ENCODE results near the gene ISG20.
"Not testable (repeated sequence)": the region's sequence is repeated elsewhere in the genome, so short reads cannot be mapped to it uniquely, and the experiment has no call there.

ISG20 gene

DNA sequence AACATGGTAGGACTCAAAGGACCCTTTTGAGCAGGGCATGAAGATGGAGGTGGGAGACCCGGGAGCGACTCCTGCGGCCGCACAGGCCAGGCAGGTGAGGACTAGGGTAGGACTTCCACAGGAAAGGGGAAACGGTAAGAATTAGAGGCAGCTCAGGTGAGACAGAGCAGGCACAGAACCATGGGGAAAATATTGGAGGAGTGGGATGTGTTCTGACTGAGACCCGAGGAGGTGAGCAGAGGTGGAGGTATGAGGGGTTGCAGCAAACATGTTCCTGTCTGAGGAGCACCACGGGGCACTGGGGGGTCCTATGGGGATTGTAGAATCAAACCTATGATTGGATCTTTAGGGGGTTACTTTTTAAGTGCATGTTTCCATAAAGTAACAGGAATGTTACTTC, 1.4 kb upstream of the ISG20 start:
- no peak for DNase-seq

DNA sequence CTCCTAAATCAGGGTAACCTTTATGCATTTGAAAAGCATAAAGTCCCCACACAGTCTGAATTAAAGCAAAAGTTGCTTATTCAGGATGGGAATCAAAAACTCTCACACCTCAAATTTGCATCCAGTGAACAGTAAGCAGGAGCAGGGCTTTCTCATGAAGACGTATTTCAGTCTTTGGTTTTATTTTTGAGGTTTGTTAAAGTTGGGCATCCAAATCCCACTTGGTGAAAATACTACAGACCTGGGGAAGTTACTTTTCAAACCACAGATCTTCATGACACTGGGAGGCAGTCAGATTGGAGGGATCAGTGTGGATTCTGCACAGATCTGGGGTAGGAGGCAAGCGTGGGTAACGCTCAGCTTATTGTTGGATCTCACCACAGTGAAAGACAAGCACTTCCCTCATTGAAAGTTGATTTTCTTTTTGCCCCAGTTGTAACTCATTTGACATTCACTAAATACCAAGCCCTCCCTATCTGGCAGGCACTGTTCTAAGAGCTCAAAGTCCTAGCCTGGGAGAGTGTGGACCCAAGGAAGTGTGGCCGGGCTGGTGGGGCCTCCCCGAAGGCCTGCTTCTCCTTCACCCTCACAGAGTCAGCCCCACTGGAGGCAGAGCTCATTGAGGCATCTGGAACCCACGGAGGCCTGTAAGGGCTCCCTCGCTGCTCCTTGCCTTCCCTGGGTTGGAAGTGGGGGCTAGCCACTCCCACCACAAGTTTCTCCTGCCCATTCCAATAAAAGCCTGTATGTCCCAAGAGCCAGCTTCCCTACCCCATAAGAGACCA, 783 bp upstream of the ISG20 start:
- DNase-seq: no peak

DNA sequence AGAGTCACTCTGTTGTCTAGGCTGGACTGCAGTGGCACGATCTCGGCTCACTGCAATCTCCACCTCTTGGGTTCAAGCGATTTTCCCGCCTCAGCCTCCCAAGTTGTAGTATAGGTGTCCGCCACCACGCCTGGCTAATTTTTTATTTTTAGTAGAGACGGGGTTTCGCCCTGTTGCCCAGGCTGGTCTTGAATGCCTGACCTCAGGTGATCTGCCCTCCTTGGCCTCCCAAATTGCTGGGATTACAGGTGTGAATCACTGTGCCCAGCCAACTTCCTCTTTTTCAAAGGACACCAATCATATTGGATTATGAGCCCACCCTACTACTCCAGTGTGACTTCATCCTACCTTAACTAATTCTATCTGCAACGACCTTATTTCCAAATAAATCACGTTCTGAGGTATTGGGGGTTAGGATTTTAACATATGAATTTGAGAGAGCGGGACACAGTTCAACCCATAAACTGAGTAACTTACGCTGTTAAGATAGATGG, 3.2 kb downstream of the ISG20 start:
- no peak for DNase-seq

DNA sequence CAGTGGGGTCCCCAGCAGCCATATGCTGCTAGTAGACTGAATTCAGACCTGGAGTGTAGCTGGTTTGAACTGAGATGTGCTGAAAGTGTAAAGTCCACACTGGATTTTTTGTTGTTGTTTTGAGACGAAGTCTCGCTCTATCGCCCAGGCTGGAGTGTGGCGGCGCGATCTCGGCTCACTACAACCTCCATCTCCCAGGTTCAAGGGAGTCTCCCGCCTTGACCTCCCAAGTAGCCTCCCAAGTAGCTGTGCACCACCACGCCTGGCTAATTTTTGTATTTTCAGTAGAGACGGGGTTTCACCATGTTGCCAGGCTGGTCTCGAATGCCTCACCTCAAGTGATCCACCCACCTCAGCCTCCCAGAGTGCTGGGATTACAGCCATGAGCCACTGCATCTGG, 3.7 kb downstream of the ISG20 start:
- DNase-seq: not testable (repeated sequence)

DNA sequence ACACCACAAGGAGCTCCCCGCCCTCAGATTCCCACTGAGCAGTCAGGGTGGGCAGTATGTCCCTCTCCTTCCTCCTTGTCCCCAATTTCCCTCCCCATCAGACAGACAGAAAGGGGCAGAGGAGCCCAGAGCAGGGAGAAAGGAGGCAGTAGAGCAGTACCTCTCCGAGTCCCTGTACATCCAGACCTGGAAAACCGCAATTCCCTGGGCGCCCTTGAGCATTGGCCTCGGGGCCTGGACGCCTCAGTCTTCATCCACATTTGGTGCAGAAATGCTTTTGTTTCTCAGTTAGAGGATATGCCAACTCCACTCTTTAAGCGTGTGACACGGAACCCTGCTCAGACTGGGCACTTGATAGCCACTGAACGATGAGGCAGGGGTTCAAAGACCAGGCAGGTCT, 5.9 kb downstream of the ISG20 start:
- DNase-seq: no peak

DNA sequence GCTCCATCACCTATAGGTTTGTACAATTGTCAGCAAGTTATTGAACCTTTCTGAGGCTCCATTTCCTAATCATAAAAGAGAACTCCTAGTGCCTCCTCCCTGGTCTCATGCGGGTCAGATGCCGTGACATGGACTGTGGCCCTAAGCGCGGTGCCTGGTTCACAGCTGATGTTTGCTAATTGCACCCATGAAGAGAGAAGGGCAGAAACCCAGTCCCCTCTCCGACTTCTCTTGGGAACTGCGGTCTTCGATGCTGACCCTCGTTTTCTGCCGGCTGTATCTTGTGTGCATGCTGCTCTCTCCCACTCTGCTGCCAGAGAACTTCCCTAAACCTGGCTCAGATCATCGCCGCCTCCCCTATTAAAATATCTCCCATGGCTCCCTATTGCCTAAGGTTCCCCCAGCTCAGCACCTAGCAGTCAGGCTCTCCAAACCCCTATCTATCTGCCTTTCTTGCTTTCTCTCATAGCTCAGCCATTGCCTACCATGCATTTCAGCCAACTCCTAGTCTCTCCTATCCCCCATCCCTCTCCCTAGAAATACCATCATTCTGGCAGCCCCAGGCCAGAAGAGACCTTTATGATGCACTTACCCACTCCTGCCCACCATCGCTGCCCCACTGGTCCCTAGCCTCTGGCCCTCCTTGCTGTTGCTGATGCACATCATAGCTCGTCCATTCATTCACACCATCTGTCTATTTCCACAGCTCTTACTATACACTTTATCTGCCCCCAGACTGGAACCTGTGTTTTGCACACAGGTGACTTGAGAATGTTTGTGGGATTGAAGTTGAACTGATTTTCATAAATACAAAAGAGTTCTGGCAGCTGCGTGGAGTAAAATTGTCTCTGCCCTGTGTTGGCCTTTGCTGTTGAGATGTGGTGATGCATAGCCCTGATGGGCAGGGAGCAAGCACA, 6.6 kb downstream of the ISG20 start:
- no peak for DNase-seq

GRCh38 chr15:88646088-88646405, 7.2 kb downstream of the ISG20 start:
- DNase-seq: no peak

DNA sequence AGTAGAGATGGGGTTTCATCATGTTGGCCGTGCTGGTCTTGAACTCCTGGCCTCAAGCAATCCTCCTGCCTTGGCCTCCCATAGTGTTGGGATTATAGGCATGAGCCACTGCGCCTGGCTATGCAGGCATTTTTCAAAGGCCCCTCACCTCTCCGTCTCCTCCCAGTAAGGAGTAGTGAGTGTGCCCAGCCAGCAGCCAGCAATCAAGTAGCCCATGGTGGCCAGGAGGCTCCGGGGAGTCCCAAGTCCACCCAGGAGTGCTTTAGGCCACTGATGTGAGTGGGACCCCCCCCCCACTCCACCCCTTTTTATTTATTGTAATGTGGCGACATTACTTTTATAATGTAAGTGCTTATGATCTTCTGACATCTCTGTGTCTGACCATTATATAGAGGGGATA, 8.1 kb downstream of the ISG20 start:
- no peak for DNase-seq

- no peak for DNase-seq
Measured at GRCh38 chr15:88647351-88648105, 8.7 kb downstream of the ISG20 start.

GRCh38 chr15:88648357-88649214, 9.8 kb downstream of the ISG20 start:
- no peak for DNase-seq

DNA sequence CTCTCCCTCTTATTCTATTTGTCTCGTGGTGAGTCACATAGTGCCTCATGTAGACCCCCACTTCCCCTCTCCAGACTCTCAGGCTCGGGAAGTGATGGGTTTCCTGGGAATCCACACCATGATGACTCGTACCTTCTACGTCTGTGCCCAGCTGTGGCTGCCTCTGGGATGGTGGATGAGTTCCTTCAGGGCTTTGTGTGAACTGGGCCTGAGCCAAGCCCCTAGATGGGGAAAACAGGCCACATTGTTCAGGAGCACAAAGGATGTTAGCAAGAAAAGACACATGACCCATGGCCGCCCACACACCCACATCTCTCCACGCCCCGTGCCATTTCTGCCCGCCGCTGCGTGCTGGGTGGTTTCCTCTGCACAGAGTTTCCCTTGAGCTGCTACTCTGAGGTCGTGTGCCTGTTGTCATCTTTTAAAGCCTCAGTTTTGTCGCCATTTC, 10.5 kb downstream of the ISG20 start:
- DNase-seq: no peak

DNA sequence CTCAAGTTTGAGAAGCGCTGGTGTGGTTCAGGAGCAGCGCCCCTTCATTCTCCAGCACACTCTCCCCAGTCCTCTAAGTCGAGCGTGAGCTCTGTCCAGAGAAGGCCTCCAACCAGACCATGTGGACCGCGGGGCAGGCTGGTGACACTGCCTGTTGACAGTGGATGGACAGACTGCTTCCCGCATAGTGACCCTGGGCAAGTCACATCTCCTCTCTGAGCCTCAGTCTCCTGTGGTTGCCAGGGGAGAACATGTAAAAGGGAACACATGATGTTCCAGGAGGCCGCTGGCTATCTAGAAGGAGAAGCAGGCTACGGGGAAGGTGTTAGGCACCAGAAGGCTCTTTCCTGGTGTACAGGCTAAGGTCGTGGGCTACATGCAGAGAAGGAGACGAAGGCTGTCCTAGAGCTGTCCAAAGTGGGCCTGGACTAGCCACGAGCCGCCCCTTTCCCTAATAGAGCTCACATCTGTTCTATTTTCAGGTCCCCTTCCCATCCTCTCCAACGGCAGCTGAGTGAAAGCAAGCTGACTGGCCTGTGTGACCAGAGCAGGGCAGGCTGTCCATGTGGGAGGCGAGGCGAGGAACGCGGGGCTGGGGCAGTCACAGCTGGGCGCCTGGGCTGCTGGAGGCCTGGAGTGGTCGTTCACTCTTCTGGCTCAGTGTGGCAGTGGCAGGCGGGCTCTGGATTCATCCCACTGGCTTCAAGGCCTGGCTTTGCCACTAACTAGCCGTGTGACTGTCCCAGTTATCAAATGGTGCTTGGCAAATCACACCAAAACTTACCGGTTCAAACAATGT, 11.1 kb downstream of the ISG20 start:
- DNase-seq: no peak

GRCh38 chr15:88650556-88650955, 11.7 kb downstream of the ISG20 start:
- no peak for DNase-seq

DNA sequence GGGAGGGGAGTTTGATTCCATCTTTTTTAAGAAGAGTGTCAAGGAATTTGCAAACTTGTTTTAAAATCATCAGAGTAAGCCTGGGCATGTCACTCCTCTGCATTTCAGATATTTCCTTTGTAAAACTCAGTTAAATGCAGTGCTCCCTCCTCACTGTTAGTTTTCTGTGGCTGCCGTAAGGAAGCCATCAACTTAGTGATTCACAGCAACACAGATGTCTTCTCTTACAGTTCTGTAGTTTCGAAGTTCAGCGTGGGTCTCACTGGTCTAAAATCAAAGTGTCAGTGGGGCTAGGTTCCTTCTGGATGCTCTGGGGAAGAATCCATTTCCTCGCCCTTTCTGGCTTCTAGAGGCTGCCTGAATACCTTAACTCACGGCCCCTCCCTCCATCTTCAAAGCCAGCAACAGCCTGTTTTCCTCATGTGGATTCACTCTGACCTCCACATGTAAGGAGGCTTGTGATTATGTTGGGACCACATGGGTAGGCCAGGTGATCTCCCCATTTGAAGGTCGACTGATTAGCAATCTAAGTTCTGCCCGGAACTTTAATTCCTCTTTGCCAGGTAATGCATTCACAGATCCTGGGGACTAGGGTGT, 12.4 kb downstream of the ISG20 start:
- no peak for DNase-seq

DNA sequence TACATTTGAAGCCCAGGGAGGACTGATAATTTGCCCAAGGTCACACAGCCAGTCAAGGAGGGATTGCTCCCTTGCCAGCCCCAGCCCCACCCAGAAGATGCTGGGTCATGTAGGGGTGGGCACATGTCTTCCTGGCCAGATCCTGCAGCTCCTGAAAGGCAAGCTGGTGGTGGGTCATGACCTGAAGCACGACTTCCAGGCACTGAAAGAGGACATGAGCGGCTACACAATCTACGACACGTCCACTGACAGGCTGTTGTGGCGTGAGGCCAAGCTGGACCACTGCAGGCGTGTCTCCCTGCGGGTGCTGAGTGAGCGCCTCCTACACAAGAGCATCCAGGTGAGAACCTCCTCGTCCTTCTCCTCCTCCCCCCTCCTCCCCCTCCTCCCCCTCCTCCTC, 13.2 kb downstream of the ISG20 start:
- DNase-seq: no peak

DNA sequence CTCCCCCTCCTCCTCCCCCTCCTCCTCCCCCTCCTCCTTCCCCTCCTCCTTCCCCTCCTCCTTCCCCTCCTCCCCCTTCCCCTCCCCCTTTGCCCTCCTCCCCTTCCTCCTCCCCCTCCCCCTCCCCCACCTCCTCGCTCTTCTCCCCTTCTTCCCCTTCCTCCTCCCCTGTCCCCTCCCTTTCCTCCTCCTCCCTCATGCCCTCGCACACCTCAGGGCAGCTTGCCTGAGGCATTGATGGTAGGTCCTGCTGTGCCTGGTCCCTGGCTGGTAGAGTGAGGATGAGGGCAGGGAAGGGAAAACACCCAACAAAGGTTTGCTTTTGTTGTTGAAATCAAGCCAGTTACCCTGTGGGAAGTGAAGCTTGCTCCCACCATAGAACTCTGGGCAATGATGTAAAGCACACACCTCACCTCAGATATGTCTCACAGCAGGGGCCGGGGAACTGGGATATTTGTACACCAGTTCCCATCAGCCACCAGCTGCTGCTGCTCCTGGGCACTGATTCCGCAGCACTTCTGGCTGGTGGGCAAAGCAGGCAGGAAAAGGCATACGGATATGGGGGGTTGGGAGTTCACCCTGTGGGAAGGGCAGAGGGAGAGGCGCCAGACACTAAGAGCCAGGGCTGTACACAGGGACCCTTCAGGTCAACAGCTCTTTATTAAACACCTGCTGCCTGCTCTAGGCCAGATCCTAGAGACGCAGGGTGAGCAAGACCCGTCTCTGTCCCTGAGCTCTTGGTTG, 13.8 kb downstream of the ISG20 start:
- no peak for DNase-seq

GRCh38 chr15:88653200-88654064, 14.6 kb downstream of the ISG20 start:
- DNase-seq: no peak

DNA sequence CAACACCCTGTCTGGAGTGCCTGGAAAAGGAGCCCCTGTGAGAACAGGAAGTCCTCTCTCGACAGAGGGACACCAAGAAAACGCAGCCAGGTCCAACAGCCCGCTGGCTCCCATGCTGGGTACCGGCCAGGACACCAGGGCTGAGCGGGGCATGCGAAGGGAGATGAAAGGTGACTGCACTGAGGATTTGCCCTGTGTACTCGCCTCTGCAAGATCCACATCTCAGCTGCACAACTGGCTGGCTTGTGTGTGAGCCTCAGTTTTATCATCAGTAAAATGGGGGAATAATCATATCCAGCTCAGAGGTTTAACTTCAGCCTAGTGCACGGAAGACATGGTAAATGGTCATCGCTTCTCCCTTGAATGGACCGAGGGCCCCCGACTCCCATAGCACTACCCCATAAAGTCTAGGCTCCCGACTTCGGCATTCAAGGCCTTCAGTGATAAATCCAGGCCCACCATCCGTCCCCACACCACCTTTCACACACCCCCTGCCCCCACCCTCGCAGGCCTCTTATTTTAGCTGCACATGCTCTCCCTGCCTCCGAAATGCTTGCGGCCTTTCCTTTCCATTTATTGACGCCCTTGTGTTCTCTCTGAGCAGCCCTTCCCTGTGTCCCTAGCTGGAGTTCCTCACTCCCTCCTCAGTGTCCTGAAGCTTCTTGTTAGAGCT, 15.8 kb downstream of the ISG20 start:
- DNase-seq: no peak

- DNase-seq: no peak
Measured at GRCh38 chr15:88655103-88655553, 16.3 kb downstream of the ISG20 start.
